ENCODE results near the gene ZCCHC14.

Gene ZCCHC14

DNA sequence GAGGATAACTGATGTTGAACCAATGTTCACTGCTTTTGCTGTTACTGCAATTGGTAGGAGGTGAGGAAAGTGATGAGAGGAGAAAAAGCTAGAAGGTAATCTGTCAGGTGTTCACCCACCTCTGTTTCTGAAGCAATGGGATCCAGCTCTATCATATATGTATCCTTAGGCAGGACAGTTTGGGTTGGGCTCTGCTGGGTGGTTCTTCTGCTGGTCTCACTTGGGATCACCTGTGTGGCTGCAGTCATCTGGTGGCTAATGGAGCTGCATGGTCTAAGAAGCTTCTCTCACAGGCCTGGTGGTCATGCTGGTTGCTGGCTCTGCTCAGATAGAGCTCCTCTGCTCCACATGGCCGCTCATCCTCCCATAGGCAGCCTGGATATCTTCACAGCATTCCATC is 40.2 kb upstream of the ZCCHC14 start:
- no peak overlapping the region for H3K4me3 ChIP-seq (ENCODE audit: low read length)
- TF ChIP-seq, protein P1, sequence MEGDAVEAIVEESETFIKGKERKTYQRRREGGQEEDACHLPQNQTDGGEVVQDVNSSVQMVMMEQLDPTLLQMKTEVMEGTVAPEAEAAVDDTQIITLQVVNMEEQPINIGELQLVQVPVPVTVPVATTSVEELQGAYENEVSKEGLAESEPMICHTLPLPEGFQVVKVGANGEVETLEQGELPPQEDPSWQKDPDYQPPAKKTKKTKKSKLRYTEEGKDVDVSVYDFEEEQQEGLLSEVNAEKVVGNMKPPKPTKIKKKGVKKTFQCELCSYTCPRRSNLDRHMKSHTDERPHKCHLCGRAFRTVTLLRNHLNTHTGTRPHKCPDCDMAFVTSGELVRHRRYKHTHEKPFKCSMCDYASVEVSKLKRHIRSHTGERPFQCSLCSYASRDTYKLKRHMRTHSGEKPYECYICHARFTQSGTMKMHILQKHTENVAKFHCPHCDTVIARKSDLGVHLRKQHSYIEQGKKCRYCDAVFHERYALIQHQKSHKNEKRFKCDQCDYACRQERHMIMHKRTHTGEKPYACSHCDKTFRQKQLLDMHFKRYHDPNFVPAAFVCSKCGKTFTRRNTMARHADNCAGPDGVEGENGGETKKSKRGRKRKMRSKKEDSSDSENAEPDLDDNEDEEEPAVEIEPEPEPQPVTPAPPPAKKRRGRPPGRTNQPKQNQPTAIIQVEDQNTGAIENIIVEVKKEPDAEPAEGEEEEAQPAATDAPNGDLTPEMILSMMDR (conservative IDR thresholded peaks at IDR 0.05; ENCODE audit: low read length) = no peak
- no peak for DNase-seq (ENCODE audit: low read depth)

DNA sequence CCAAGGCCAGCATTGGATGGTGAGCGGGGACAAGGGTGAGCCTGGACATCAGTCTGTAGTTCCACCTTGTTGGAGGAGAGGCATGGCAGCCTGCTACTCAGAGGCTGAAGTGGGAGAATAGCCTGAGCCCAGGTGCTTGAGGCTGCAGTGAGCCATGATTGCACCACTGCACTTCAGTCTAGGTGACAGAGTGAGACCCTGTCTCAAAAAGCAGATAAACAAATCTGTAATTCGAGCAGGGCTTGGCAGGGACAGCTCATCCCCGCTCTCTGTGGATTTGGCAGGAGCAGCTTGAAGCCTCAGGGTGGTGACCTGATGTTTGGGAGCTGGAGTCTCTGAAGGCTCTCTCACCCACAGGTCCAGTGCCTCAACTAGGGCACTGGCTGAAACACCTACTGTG is 38.6 kb upstream of the ZCCHC14 start:
- H3K4me3 ChIP-seq (ENCODE audit: low read length) = no peak overlapping the region
- TF ChIP-seq, protein P1 (conservative IDR thresholded peaks at IDR 0.05; ENCODE audit: low read length) = no peak
- DNase-seq (ENCODE audit: low read depth) = no peak

DNA sequence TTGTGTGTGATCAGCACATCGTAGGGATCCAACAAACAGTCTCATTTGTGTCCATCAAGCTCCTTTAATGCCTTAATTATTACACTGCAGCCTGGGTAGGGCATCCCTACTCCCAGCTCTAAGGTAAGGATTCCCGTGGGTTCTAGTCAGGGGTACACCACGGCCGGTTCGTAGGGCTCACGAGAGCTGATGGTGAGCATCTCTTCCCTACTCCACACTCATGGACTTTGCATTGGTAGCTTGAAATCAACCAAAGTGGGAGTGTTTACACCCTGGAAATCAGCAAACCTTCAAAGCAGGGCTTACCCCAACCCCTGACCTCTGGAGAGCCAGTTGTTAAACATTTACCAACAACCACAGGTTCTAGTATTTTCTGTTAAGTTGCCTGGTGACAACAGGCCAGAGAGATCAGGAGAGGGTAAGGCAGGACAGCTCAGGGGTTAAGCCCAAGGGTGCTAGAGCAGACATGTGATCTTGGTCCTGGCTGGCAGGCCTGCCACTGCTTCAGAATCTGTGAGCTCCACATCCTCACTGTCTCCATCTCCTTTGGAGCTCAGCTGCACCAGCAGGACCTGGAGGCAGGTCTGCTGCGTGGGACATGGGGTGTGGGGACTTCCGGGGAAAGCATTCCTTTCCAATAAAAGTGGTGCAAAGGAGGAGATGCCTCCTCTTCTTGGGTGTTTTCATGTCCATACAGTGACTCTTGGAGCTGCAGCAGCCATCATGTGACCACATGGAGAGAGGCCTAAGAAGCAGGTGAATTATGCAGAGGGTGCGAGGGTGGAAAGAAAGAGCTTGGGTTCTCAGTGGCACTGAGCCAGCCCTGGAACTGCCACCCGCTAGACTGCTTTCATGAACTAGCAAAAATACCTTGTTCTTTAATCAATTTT is 36.1 kb upstream of the ZCCHC14 start:
- no peak overlapping the region for H3K4me3 ChIP-seq (ENCODE audit: low read length)
- DNase-seq (ENCODE audit: low read depth) = no peak
- TF ChIP-seq, protein P1 (conservative IDR thresholded peaks at IDR 0.05; ENCODE audit: low read length) = no peak

DNA sequence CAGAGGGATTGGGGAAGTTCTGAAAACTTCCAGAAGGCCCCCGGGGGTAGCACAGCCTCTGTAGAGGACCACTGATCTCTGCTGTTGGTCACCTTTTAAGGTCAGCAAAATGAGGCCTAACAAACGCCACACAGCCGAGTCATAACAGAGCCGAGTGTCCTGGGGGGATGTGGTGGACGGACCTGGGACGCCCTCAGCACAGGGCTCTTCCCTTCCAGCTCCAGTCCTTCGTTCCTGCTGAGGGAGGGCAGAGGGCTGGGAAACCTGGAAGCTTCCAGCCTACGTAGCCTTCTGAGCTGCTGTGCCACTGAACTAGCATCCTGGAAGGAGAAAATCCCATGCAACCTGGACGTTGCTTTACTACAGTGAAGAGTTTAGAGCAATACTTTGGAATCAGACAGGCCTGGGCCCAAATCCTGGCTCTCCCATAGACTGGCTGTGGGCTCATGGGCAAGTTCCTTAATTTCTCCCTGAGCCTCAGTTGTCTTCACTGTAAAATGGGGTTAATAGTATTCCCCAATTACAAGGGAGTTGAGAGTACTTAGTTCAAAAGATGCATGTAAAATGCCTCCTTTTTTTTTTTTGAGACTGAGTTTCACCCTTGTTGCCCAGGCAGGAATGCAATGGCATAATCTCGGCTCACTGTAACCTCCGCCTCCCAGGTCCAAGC is 34.4 kb upstream of the ZCCHC14 start:
- H3K4me3 ChIP-seq (ENCODE audit: low read length) = no peak overlapping the region
- DNase-seq (ENCODE audit: low read depth) = no peak
- TF ChIP-seq, protein P1 (conservative IDR thresholded peaks at IDR 0.05; ENCODE audit: low read length) = no peak

DNA sequence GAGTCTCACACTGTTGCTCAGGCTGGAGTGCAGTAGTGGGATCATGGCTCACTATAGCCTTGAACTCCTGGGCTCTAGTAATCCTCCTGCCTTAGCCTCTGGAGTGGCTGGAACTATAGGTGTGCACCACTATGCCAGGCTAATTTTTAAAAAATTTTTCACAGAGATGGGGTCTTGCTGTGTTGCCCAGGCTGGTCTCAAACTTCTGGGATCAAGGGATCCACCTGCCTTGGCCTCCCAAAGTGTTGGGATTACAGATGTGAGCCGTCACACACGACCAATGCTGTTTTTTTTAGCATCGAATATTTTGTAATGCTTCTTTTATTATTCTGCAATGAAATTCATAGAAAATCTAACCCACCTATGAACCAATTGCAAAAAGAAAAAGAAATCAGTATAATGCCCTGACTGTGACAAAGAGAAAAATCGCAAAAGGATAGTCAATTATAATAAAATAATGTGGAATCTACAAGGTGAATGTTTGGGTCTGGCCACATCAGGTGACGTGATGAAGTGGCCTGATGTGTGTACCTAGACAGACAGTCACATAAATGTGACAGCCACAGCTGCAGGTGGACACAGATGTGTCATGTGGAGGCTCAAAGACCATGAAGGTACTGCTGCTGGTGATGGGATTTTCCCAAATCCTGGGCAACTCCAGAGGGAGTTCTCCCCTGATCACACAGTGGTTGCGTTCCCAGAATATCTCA is 33.6 kb upstream of the ZCCHC14 start:
- TF ChIP-seq, protein P1 (conservative IDR thresholded peaks at IDR 0.05; ENCODE audit: low read length) = no peak
- no peak for DNase-seq (ENCODE audit: low read depth)
- no peak overlapping the region for H3K4me3 ChIP-seq (ENCODE audit: low read length)

DNA sequence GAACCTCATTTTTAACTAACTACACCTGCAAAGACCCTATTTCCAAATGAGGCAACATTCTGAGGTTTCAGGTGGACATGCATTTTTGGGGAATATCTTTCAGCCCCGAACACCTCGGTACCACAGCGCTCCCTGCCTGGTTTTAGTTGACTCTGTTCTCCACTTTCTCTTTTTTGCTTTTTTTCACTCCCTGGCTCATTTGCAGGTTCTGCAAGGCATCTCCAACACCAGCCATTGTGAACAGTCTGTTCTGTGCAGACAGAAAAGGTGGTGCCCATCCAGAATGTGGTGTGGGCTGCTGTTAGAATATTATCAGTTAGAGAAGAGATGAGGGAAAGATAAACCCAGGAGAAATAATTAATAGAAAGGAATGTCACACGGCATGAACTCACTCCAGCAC is 32.5 kb upstream of the ZCCHC14 start:
- TF ChIP-seq, protein P1 (conservative IDR thresholded peaks at IDR 0.05; ENCODE audit: low read length) = no peak
- no peak overlapping the region for H3K4me3 ChIP-seq (ENCODE audit: low read length)
- no peak for DNase-seq (ENCODE audit: low read depth)

All from AG10803 (cell line).